Activated naive CD8-positive, alpha-beta T cell treated with anti-CD3 and anti-CD28 coated beads for 36 hours (primary cell): ENCODE results near the gene MTURN. TPM values are rescaled to one million over a fixed set of nuclear protein-coding genes. Genes with fewer than 3 reads are reported as not detected.
A peak's percentile ranks its signal among the peaks of the same experiment; 100 is the strongest.

Source experiments
- DNase-seq: peaks from one replicate; pipeline ENCODE4 v3.0.0; 2021
- H3K27ac Mint-ChIP-seq: one replicate; pipeline ENCODE4 v1.8.0; 2022; ENCODE audit warnings: mild to moderate bottlenecking, moderate library complexity, mixed read lengths
- H3K27me3 Mint-ChIP-seq: one replicate; pipeline ENCODE4 v1.8.0; 2022; ENCODE audit warnings: mild to moderate bottlenecking, mixed read lengths
- H3K36me3 Mint-ChIP-seq: one replicate; pipeline ENCODE4 v1.8.0; 2021; ENCODE audit warnings: mild to moderate bottlenecking, mixed read lengths
- H3K4me1 Mint-ChIP-seq: one replicate; pipeline ENCODE4 v1.8.0; 2021; ENCODE audit warnings: mixed read lengths
- H3K4me3 Mint-ChIP-seq: one replicate; pipeline ENCODE4 v1.8.0; 2022; ENCODE audit warnings: mild to moderate bottlenecking, moderate library complexity, mixed read lengths
- H3K9me3 Mint-ChIP-seq: one replicate; pipeline ENCODE4 v1.8.0; 2022; ENCODE audit warnings: mixed read lengths
- total RNA-seq, 2 experiments: library from RNA; stranded (reverse); gene quantifications; one replicate each; pipeline ENCODE4 v1.2.3, GENCODE V29; 2021

The MTURN gene
- total RNA-seq, 2 experiments from 2014 or later, result 2.2 to 2.3 TPM

DNA sequence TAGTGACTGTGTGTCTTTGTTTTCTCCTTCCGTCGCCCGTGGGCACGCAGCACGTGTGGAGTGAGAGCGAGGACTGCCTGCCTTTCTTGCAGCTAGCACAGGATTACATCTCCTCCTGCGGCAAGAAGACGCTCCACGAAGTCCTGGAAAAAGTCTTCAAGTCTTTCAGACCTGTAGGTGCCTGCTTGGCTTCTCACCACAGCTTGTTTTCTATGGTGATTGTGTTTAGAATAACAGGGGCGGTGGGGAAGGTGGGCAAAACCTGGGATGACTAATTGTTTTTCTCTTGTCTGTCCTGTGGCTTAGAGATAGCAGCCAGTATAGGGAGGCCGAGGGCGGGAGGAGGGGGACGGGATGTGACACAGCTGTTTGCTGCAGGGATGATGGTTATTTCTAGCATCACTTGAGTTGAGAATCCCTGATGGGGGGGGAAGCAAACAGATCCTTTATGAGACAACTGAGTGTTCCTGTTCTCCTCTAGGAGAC is 11.4 kb downstream of the MTURN start:
- Mint-ChIP-seq H3K4me3 (no peak overlapping the region), H3K36me3 (no peaks in the 10 kb centered on the region), H3K27me3 (no peaks in the 10 kb centered on the region), H3K4me1 (peaks cover 7% of the 10 kb centered on the region), H3K27ac (no peak overlapping the region), H3K9me3 (no peaks in the 10 kb centered on the region)
- DNase-seq, result no peak

DNA sequence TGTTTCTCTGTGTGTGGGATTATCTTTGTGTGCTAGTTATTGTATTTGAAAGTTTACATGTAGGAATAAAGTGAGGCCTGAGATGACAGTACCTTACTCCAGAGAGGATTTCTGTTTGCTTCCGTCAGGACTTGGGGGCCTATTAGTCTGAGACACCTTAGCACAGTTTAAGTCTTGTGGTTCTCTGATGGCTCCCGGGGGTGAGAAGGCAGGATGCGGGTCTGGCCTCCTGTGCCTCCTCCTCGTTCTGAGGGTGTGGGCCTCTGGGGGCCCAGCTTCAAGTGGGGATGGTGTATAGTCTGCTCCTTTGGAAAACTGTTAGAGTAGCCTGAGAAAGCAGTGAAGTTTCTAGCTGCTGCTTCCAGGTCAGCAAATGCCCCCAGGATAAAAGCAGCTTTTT is 12.4 kb downstream of the MTURN start:
- no peak overlapping the region for H3K4me3 Mint-ChIP-seq
- no peaks in the 10 kb centered on the region for H3K36me3 Mint-ChIP-seq
- peaks cover 7% of the 10 kb centered on the region for H3K4me1 Mint-ChIP-seq
- no peak for DNase-seq
- no peaks in the 10 kb centered on the region for H3K27me3 Mint-ChIP-seq
- H3K9me3 Mint-ChIP-seq, result no peaks in the 10 kb centered on the region
- H3K27ac Mint-ChIP-seq, result no peak overlapping the region

DNA sequence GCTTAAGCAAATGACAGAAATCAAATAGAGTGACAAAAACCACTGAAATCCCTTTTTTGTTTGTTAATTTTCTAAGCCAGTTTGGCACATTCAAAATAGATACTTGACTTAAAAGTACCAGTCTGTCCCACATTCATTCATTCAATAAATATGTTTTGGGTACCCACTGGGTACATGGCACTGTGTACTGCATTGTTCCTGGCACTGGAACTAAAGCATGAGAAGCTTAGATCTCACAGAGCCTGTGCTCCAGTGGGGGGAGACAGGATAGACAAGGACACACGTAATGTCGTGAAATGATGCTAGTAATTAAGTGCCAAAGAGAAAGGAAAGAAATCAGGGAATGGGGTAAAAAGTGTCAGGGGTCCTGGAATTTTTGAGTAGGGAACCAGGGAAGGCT is 13.0 kb downstream of the MTURN start:
- Mint-ChIP-seq H3K4me1 (peaks cover 7% of the 10 kb centered on the region), H3K27ac (no peak overlapping the region), H3K4me3 (no peak overlapping the region), H3K9me3 (no peaks in the 10 kb centered on the region), H3K27me3 (no peaks in the 10 kb centered on the region), H3K36me3 (no peaks in the 10 kb centered on the region)
- no peak for DNase-seq

DNA sequence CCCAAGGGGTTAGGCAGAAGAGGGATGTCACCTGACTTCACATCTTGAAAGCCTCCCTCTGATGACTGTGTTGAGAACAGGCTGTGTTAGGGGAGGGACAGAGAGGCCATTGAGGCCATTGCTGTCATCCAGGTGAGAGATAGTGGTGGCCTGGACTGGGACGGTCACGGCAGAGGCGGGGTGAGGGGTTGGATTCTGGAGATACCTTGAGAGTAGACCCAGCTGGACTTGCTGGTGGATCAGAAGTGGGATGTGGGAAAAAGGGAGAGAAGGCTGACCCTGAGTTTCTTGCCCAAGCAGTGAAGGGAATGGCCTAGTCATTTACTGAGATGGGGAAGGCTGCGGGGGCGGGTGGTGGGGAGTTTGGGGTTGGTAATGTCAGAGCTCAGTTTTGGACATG is 13.6 kb downstream of the MTURN start:
- no peak for DNase-seq
- Mint-ChIP-seq H3K36me3 (no peaks in the 10 kb centered on the region), H3K4me3 (peak overlapping the region; percentile 52), H3K4me1 (peaks cover 5% of the 10 kb centered on the region), H3K27me3 (no peaks in the 10 kb centered on the region), H3K9me3 (no peaks in the 10 kb centered on the region), H3K27ac (no peak overlapping the region)

DNA sequence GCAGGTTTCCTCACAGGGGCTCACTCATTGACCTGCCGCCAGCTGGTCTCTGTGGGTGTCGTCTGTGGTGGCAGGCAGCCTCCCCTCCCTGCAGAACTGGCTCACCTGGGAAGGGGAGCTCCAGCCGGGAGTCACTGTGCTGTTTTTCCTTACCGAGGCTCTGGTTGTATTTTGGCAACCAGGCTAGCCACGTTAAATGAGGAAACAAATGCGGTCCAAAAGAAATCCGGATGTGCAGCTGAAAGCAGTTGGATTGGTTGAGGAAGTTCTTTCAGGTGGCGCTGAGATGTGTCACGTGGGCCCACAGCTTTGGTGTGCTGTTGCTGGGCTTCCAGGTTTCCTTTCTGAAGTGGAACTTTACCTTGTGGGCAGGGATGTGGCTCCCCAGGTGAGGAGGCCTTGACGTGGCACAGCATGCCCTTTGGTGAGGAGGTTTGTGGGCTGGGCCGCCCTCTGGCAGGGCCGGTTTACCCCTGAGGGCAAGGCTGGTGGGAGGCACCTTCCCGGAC is 14.2 kb downstream of the MTURN start:
- no peaks in the 10 kb centered on the region for H3K9me3 Mint-ChIP-seq
- no peaks in the 10 kb centered on the region for H3K36me3 Mint-ChIP-seq
- peak overlapping the region; percentile 47 for H3K27ac Mint-ChIP-seq
- no peaks in the 10 kb centered on the region for H3K27me3 Mint-ChIP-seq
- DNase-seq, result peak; percentile 37
- peak overlapping the region; percentile 52 for H3K4me3 Mint-ChIP-seq
- H3K4me1 Mint-ChIP-seq, result peaks cover 3% of the 10 kb centered on the region

DNA sequence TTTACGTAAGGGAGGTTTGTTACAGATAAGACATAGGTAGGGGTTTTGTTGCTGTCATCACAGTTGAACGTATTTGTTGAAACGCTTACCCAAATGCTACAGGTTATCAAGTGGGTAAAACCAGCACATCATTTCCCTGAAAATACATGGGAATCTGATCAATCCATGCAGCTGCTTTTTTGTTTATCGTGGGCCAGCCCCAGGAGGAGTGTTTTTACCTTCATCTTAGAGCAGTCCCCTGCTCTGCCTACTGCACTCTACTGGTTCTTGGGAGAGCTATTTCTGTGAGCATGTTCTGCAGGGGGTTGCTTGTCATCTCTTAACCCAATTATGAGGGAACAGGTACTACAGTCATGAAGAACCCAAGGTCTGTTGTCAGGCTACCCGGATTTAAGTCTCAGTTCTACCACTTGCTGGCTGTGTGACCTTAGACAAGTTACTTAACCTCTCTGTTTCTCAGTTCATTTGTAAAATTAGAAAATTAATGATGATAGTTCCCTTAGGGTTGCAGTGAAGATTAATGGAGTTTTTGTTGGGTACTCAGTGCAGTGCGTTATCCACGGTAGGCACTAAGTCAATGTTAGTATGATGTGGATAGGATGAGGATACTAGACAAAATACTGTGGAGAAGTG is 15.0 kb downstream of the MTURN start:
- H3K27me3 Mint-ChIP-seq, result no peaks in the 10 kb centered on the region
- no peak for DNase-seq
- H3K9me3 Mint-ChIP-seq, result no peaks in the 10 kb centered on the region
- H3K4me3 Mint-ChIP-seq, result peak overlapping the region; percentile 52
- H3K4me1 Mint-ChIP-seq, result no peaks in the 10 kb centered on the region
- H3K27ac Mint-ChIP-seq, result no peak overlapping the region
- H3K36me3 Mint-ChIP-seq, result no peaks in the 10 kb centered on the region

DNA sequence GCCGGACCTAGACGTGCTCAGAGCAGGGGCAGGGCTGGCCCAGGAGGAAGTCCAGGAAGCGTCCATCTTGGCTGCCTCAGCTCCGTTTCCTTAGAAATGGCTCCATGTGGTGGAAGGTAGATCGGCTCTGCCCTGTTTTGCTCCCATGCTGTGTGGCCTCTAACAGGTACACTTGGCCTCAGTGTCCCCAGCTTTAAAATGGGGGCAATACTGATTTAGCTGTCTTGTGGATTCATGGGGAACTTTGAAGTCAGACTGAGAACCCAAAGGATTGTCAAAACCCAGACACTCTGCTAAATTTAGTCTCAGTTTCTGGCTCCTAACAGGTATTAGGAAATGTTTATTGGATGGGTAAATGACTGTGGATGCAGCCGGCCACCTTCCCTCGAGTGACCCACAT is 15.9 kb downstream of the MTURN start:
- Mint-ChIP-seq H3K4me1 (no peaks in the 10 kb centered on the region), H3K9me3 (no peaks in the 10 kb centered on the region), H3K27me3 (no peaks in the 10 kb centered on the region), H3K27ac (no peak overlapping the region), H3K4me3 (no peak overlapping the region), H3K36me3 (no peaks in the 10 kb centered on the region)
- DNase-seq, result no peak

DNA sequence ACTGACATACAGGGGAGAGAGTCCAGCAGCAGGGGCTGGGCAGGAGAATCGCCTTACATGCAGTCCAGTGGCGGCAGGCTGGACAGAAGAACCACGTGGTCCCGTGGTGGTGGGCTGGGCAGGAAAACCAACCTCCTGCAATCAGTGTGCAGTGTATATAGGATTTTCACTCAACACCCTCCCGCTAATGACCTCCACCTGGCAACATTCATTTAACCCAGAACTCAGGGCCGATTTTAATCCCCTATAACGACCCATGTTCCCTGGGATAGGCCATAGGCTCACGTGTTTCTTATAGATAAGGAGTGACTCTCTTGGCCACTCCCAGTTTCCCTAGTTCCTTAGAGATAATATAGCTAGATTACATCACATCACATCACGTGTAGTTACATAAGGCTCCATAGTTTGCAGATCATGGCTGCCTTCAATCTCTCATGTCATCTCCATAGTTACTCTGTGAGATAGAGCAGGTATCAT is 19.4 kb downstream of the MTURN start:
- Mint-ChIP-seq H3K9me3 (no peaks in the 10 kb centered on the region), H3K27ac (no peak overlapping the region)

DNA sequence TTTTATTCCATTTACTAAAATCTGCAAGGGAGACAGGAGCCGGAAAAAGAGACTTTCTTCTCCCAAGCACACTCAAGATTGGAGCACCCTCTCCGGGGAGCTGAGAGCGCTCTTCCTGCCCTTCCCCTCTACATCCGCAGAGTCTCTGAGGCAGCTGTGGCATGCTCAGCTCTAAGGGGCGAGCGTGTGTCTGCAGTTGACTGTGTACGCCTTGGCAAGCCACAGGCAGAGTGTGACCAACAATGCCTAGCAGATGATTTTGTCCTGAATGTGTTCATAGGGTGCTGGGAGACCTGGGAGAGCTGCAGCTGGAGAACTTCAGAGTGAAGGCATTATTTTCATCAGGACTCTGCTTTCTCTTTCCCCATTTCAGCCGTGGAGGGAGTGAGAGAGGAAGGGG is 20.7 kb downstream of the MTURN start:
- Mint-ChIP-seq H3K27ac (no peak overlapping the region), H3K9me3 (no peaks in the 10 kb centered on the region), H3K4me3 (no peak overlapping the region), H3K36me3 (no peaks in the 10 kb centered on the region), H3K27me3 (no peaks in the 10 kb centered on the region), H3K4me1 (peaks cover 29% of the 10 kb centered on the region)
- DNase-seq, result no peak

More for the DNA sequence above, 19.4 kb downstream of the MTURN start:
- Mint-ChIP-seq H3K27me3 (no peaks in the 10 kb centered on the region), H3K4me3 (no peak overlapping the region), H3K4me1 (peaks cover 16% of the 10 kb centered on the region), H3K36me3 (no peaks in the 10 kb centered on the region)
- DNase-seq, result no peak

DNA sequence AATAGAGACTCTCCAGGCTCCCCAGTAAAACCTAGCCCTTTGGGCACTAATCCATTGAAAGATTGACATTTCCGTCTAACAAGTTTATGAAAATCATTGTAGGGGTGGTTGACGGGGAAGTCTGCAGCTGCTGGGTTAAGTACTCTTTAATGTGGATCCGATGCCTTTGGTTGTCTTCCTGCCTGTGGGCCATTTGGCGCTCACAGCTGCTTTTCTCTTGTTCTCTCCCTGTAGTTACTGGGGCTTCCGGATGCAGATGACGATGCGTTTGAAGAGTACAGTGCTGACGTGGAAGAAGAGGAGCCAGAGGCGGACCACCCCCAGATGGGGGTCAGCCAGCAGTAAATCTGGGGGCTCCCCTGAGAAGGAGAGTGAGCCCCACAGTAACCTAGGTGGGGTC is 22.4 kb downstream of the MTURN start:
- no peaks in the 10 kb centered on the region for H3K9me3 Mint-ChIP-seq

DNA sequence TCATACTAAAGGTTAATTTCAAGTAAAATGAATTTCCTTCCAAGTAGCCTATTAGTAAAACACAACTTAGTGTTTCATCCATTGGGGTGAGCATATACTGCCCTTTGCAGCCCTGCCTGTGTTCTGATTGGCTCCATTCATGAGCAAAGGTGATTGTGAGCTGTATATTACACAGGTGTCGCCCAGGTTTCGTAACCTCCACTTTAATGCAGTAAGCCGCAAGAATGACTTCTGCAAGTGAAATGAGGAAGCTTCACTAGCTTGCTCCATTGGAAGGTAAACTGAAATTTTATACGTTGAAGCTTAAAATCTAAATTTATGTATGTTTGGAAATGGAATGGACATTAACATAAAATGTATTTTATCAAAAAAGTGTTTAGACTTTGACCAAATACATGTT is 24.4 kb downstream of the MTURN start:
- H3K4me1 Mint-ChIP-seq, result peaks cover 50% of the 10 kb centered on the region
- no peak overlapping the region for H3K4me3 Mint-ChIP-seq
- H3K9me3 Mint-ChIP-seq, result no peaks in the 10 kb centered on the region
- H3K27me3 Mint-ChIP-seq, result no peaks in the 10 kb centered on the region
- DNase-seq, result no peak
- no peak overlapping the region for H3K27ac Mint-ChIP-seq
- H3K36me3 Mint-ChIP-seq, result no peaks in the 10 kb centered on the region

More for the DNA sequence above, 22.4 kb downstream of the MTURN start:
- Mint-ChIP-seq H3K27ac (peak overlapping the region; percentile 23), H3K36me3 (no peaks in the 10 kb centered on the region), H3K27me3 (no peaks in the 10 kb centered on the region), H3K4me3 (peak overlapping the region; percentile 33), H3K4me1 (peaks cover 32% of the 10 kb centered on the region)
- peak; percentile 18 for DNase-seq

DNA sequence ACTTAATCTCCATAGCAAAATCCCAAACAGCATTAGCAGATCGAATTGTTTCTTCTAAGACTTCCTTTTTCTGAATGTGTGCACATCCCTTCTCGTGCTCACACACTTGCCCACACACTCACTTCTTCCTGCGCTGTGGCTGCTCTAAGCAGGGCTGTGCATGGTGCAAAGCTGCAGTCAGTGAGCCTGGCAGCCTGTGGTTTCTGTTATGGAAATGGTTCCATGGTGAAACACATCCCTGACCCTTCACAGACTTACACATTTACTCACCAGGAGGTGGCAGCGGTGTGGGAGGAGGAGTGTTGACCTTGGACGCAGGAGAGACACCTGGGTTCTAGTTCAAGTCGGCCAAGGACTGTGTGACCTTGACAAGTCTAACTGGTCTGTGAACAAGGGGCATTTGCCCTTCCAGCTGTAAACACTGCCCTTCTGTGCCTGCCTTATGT is 24.9 kb downstream of the MTURN start:
- H3K4me1 Mint-ChIP-seq, result peaks cover 52% of the 10 kb centered on the region
- no peaks in the 10 kb centered on the region for H3K27me3 Mint-ChIP-seq
- peak; percentile 27 for DNase-seq
- H3K4me3 Mint-ChIP-seq, result no peak overlapping the region
- H3K36me3 Mint-ChIP-seq, result no peaks in the 10 kb centered on the region
- no peak overlapping the region for H3K27ac Mint-ChIP-seq
- no peaks in the 10 kb centered on the region for H3K9me3 Mint-ChIP-seq

DNA sequence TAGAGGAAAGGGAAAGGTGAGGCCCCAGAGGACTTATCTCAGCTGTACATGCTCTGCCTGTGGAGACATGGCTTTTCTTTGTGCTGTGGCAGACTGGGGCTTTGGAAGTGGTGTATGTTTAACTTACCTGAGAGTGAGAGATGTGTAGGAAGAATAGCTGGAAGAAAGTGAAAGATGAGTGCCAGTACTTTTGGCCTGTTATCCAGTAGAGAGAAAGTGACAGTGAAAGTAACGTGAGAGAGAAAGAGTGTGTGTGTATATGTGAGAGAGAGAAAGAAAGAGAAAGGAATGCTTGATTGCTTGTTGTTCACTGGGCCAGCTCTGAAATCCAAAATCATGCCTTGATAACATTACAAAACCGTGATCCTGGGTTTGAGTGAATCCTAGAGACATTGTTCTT is 25.5 kb downstream of the MTURN start:
- Mint-ChIP-seq H3K27me3 (no peaks in the 10 kb centered on the region), H3K4me3 (no peak overlapping the region), H3K36me3 (no peaks in the 10 kb centered on the region), H3K9me3 (no peaks in the 10 kb centered on the region), H3K27ac (no peak overlapping the region), H3K4me1 (peaks cover 52% of the 10 kb centered on the region)
- DNase-seq, result no peak

DNA sequence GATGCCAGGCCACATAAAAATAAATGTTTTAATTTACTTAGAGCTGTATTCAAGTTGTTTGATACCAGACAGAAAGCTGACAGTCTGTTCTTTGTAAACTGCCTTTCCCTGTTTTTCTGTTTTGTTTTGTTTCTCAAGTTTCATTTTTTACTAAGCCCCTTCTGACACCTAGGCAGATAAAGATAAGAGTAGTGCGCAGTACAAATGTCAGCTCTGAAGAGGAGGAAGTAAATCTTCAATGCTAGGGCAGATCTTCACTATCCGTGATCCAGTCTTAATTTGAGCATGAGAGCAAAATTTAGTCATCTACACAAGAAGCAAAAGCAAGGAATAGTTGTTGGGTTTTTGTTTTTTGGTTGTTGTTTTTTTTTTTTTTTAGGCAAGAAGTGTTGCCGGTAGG is 27.3 kb downstream of the MTURN start:
- Mint-ChIP-seq H3K9me3 (no peaks in the 10 kb centered on the region), H3K36me3 (no peaks in the 10 kb centered on the region), H3K4me3 (no peak overlapping the region), H3K4me1 (peaks cover 49% of the 10 kb centered on the region), H3K27ac (peak overlapping the region; percentile 36), H3K27me3 (no peaks in the 10 kb centered on the region)
- DNase-seq, result no peak

DNA sequence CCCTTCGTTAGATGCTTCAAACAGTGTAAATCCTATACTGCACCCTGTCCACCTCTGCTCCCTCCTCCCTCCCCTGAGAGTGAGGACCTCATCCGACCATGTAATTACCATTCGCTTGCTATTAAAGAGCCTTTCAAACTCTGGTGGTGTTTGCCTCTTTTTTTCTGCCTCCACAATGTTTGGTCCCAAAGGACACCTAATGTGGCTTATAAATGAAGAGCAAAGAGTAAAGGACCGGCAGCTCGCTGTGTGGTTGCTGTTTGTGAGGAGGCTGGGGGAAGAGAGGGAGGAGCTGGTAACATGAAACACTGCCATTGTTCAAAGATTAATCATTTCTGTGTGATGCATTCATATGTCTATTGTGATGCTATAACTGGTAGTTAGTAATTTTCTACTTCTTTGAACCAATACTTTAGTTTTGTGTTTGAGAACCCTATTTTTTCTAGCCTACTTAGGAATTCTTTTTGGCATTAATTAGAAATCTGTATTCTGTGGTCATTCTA is 27.9 kb downstream of the MTURN start:
- no peaks in the 10 kb centered on the region for H3K36me3 Mint-ChIP-seq
- peaks cover 43% of the 10 kb centered on the region for H3K4me1 Mint-ChIP-seq
- H3K4me3 Mint-ChIP-seq, result no peak overlapping the region
- H3K27ac Mint-ChIP-seq, result peak overlapping the region; percentile 36
- no peak for DNase-seq
- no peaks in the 10 kb centered on the region for H3K9me3 Mint-ChIP-seq
- H3K27me3 Mint-ChIP-seq, result no peaks in the 10 kb centered on the region
